ENCODE measurements around the gene RNF186.

DNA sequence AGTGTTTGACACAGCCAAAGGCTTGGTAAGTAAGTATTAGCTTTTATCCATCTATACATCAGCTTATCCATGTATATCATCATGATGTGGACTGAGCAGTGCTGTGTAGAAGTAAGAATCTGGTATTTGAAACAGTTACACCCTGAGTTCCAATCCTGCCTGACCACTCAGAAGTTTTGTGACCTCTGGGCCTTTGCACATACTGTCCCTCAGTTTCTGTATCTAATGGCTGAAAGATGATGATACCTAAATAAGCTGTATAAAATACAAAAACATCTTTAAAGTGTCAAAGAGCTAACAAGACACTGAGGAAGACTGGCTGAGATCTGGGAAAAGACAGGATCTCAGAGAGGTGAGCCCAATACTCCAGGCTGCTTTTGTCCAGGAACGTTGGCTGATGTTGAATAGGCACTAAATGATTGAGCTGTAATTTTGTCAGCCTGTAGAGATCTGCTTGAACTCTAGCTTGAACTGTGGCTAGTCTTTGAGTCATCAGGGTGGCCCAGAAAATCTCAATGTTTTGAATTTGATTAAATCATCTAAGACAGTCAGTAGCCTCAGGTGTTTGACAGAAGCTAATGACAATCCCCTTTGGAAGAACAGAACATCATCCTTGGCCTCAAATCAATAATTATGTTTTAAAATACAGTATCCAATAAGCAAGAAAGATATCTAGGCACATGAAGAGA lies 46.9 kb upstream of the RNF186 start:
- TF ChIP-seq, protein P1, sequence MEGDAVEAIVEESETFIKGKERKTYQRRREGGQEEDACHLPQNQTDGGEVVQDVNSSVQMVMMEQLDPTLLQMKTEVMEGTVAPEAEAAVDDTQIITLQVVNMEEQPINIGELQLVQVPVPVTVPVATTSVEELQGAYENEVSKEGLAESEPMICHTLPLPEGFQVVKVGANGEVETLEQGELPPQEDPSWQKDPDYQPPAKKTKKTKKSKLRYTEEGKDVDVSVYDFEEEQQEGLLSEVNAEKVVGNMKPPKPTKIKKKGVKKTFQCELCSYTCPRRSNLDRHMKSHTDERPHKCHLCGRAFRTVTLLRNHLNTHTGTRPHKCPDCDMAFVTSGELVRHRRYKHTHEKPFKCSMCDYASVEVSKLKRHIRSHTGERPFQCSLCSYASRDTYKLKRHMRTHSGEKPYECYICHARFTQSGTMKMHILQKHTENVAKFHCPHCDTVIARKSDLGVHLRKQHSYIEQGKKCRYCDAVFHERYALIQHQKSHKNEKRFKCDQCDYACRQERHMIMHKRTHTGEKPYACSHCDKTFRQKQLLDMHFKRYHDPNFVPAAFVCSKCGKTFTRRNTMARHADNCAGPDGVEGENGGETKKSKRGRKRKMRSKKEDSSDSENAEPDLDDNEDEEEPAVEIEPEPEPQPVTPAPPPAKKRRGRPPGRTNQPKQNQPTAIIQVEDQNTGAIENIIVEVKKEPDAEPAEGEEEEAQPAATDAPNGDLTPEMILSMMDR (IDR thresholded peaks at IDR 0.05 in 4 of 5, conservative IDR thresholded peaks at IDR 0.05 in 1 of 5) = no peak
- TF ChIP-seq POLR2A (IDR thresholded peaks at IDR 0.05) = no peak

Measured in gastrocnemius medialis (tissue), 4 donors.